ENCODE data around the gene RCBTB1.
A peak's percentile ranks its signal among the peaks of the same experiment; 100 is the strongest.

Gene RCBTB1

DNA sequence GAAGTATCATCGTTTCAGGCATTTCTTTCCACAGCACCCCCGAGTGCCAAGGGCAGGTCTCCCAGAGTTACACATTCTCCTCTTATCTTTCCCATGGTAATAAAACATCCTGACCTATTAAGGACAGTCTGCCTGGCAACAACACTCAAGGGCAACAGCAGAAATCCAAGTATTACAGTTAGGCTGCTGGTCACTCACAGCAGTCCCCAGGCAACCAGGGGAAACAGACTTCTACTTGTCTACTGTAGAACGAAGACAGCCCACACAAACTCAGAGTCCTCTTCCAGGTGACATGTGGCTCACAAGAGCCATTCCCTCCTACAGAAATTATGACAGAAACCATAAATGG is 24.3 kb downstream of the RCBTB1 start:
- Histone ChIP-seq H3K9me3 (ENCODE audit: control insufficient read depth in 5 of 5, low read length in 5 of 5) (no peaks in the 10 kb centered on the region), H3K4me1 (ENCODE audit: control insufficient read depth in 5 of 5, insufficient read depth in 5 of 5, low read length in 5 of 5) (no peaks in the 10 kb centered on the region), H3K4me3 (ENCODE audit: low read depth in 1 of 5, low read length in 5 of 5) (no peak overlapping the region), H3K27me3 (ENCODE audit: control insufficient read depth in 5 of 5, insufficient read depth in 4 of 5, low read length in 5 of 5) (no peaks in the 10 kb centered on the region), H3K36me3 (ENCODE audit: control insufficient read depth in 5 of 5, insufficient read depth in 5 of 5, low read length in 5 of 5) (peaks cover 13 to 47% (median 23%) of the 10 kb centered on the region in 5 donors), H3K9ac (ENCODE audit: low read length in 5 of 5) (no peak overlapping the region), H3K27ac (ENCODE audit: low read depth, low read length) (no peak overlapping the region)

DNA sequence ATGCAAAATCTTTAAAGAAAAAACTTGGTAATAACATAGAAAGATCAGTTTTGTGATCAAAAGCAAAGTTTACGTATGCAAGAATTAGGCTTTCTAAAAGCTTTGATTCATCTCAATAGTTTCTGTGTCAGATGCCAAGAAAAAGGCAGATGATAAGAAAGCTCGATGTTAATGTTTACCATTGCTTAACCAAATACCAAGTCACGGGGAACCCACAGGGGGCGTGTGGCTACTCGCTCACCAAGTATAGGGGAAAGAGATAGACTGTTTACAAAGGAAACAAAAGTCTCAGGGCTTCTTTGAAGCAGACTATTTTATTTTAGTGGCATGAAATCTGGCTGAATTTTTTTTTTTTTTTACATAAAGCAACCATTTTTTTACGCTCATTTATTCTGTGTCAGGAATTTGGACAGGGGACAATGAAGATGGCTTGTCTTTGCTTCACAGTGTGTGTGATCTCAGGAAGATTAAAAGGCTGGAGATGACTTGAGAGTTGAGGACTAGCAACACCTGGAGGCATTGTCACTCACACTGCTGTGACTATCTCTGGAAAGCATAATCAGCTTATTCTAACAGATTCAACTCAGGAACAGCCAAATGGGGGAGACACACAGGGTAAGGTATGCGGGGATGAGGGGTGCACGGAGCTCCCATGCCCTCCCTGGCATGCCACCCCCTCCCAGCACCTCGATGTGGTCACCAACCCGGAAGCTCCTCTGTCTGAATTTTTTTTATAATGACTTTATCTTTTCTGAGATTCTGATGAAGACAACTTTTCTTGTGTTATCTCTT is 24.9 kb downstream of the RCBTB1 start:
- H3K4me3 ChIP-seq (ENCODE audit: low read depth in 1 of 5, low read length in 5 of 5), result no peak overlapping the region
- H3K36me3 ChIP-seq (ENCODE audit: control insufficient read depth in 5 of 5, insufficient read depth in 5 of 5, low read length in 5 of 5), result peaks cover 13 to 52% (median 23%) of the 10 kb centered on the region in 5 donors
- H3K27ac ChIP-seq (ENCODE audit: low read depth, low read length), result no peak overlapping the region

DNA sequence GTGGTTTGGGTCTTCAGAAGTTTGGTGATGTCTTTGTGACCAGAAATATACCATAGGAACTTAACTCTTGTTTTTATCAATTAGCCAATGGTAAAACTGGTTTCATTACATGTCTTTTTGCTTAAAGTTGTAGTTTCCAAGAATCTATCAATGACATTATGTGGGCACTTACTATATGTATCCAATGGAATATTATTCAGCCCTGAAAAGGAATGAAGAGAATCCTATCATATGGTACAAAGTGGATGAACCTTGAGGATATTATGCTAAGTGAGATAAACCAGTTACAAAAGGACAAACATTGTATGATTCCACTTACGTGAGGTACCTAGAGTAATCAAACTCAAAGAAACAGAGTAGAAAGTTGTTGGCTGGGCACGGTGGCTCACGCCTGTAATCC is 26.4 kb downstream of the RCBTB1 start:
- H3K9me3 ChIP-seq (ENCODE audit: control insufficient read depth in 5 of 5, low read length in 5 of 5), result no peaks in the 10 kb centered on the region
- H3K27ac ChIP-seq (ENCODE audit: low read depth, low read length), result no peak overlapping the region
- no peaks in the 10 kb centered on the region for H3K27me3 ChIP-seq (ENCODE audit: control insufficient read depth in 5 of 5, insufficient read depth in 4 of 5, low read length in 5 of 5)
- no peak overlapping the region for H3K4me3 ChIP-seq (ENCODE audit: low read depth in 1 of 5, low read length in 5 of 5)
- H3K4me1 ChIP-seq (ENCODE audit: control insufficient read depth in 5 of 5, insufficient read depth in 5 of 5, low read length in 5 of 5), result no peaks in the 10 kb centered on the region
- no peak overlapping the region for H3K9ac ChIP-seq (ENCODE audit: low read length in 5 of 5)
- H3K36me3 ChIP-seq (ENCODE audit: control insufficient read depth in 5 of 5, insufficient read depth in 5 of 5, low read length in 5 of 5), result peaks cover 19 to 63% (median 33%) of the 10 kb centered on the region in 5 donors

More for the DNA sequence above, 24.9 kb downstream of the RCBTB1 start:
- Histone ChIP-seq H3K9ac (ENCODE audit: low read length in 5 of 5) (no peak overlapping the region), H3K4me1 (ENCODE audit: control insufficient read depth in 5 of 5, insufficient read depth in 5 of 5, low read length in 5 of 5) (no peaks in the 10 kb centered on the region), H3K9me3 (ENCODE audit: control insufficient read depth in 5 of 5, low read length in 5 of 5) (no peaks in the 10 kb centered on the region), H3K27me3 (ENCODE audit: control insufficient read depth in 5 of 5, insufficient read depth in 4 of 5, low read length in 5 of 5) (no peaks in the 10 kb centered on the region)

DNA sequence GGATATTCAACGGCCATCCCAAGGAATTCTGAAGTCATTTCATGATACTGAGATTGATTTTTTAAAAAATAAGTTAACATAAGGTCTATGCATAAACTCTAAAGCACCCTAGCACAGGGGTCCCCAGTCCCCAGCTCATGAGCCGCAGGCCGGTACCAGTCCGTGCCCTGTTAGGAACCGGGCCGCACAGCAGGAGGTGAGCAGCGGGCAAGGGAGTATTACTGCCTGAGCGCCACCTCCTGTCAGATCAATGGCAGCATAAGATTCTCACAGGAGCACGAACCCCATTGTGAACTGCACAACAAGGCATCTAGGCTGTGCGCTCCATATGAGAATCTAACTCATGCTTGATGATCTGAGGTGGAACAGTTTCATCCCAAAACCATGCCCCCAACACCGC is 31.0 kb downstream of the RCBTB1 start:
- H3K9ac ChIP-seq (ENCODE audit: low read length in 5 of 5), result no peak overlapping the region
- H3K27me3 ChIP-seq (ENCODE audit: control insufficient read depth in 5 of 5, insufficient read depth in 4 of 5, low read length in 5 of 5), result no peaks in the 10 kb centered on the region
- peaks cover 19 to 66% (median 41%) of the 10 kb centered on the region in 5 donors for H3K36me3 ChIP-seq (ENCODE audit: control insufficient read depth in 5 of 5, insufficient read depth in 5 of 5, low read length in 5 of 5)
- H3K9me3 ChIP-seq (ENCODE audit: control insufficient read depth in 5 of 5, low read length in 5 of 5), result no peaks in the 10 kb centered on the region
- H3K4me1 ChIP-seq (ENCODE audit: control insufficient read depth in 5 of 5, insufficient read depth in 5 of 5, low read length in 5 of 5), result peaks cover 0 to 5% (median 0%) of the 10 kb centered on the region in 5 donors
- no peak overlapping the region for H3K4me3 ChIP-seq (ENCODE audit: low read depth in 1 of 5, low read length in 5 of 5)
- no peak overlapping the region for H3K27ac ChIP-seq (ENCODE audit: low read depth, low read length)

DNA sequence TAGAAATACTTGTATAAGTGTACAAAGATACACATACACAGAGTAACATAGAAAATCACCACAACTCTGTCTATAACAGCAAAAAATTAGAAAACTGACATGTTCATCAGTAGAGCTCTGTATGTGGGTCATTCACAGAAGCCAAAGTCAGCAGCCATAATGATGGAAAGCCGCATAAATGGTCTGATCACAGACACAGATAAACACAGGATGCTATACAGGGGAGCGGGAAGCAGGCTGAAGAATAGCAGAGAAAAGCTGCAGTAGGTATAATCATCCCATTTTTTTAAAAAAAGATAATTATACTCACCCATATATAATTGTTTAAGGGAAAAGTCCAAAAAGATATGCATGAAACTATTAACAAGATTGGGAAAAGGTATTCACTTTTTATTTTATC is 31.5 kb downstream of the RCBTB1 start:
- Histone ChIP-seq H3K9me3 (ENCODE audit: control insufficient read depth in 5 of 5, low read length in 5 of 5) (no peaks in the 10 kb centered on the region), H3K4me3 (ENCODE audit: low read depth in 1 of 5, low read length in 5 of 5) (no peak overlapping the region), H3K36me3 (ENCODE audit: control insufficient read depth in 5 of 5, insufficient read depth in 5 of 5, low read length in 5 of 5) (peaks cover 17 to 66% (median 42%) of the 10 kb centered on the region in 5 donors), H3K27me3 (ENCODE audit: control insufficient read depth in 5 of 5, insufficient read depth in 4 of 5, low read length in 5 of 5) (no peaks in the 10 kb centered on the region), H3K4me1 (ENCODE audit: control insufficient read depth in 5 of 5, insufficient read depth in 5 of 5, low read length in 5 of 5) (peaks cover 0 to 5% (median 0%) of the 10 kb centered on the region in 5 donors), H3K9ac (ENCODE audit: low read length in 5 of 5) (no peak overlapping the region), H3K27ac (ENCODE audit: low read depth, low read length) (no peak overlapping the region)

DNA sequence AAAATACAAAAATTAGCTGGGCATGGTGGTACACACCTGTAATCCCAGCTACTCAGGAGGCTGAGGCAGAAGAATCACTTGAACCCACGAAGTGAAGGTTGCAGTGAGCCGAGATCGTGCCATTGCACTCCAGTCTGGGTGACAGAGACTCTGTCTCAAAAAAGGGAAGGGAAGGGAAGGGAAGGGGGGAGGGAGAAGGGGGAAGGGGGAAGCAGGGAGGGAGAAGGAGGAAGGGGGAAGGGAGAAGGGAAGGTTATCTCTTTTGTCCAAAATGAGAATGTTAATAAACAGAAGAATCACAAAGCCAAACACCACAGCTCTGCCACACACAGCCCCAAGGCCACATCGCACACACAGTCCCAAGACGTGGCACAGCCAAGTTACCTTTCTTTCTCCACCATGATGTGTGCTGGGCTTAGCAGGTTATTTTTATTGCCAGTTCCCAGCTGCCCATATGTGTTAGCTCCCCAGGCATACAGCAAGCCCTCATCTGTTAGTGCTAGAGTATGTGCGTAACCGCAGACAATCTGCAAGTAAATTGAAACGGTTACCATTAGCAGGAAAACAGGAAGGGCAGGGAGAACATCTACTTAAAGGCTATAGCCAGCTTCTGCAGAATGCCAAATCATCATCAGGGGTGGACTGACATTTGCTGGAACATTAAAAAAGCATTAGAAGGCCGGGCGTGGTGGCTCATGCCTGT is 34.3 kb downstream of the RCBTB1 start:
- Histone ChIP-seq H3K27ac (ENCODE audit: low read depth, low read length) (no peak overlapping the region), H3K27me3 (ENCODE audit: control insufficient read depth in 5 of 5, insufficient read depth in 4 of 5, low read length in 5 of 5) (no peaks in the 10 kb centered on the region), H3K9ac (ENCODE audit: low read length in 5 of 5) (no peak overlapping the region), H3K4me3 (ENCODE audit: low read depth in 1 of 5, low read length in 5 of 5) (peak overlapping the region in 1 of 5 donors; percentile 34), H3K4me1 (ENCODE audit: control insufficient read depth in 5 of 5, insufficient read depth in 5 of 5, low read length in 5 of 5) (peaks cover 0 to 5% (median 0%) of the 10 kb centered on the region in 5 donors), H3K9me3 (ENCODE audit: control insufficient read depth in 5 of 5, low read length in 5 of 5) (no peaks in the 10 kb centered on the region), H3K36me3 (ENCODE audit: control insufficient read depth in 5 of 5, insufficient read depth in 5 of 5, low read length in 5 of 5) (peaks cover 10 to 56% (median 35%) of the 10 kb centered on the region in 5 donors)

DNA sequence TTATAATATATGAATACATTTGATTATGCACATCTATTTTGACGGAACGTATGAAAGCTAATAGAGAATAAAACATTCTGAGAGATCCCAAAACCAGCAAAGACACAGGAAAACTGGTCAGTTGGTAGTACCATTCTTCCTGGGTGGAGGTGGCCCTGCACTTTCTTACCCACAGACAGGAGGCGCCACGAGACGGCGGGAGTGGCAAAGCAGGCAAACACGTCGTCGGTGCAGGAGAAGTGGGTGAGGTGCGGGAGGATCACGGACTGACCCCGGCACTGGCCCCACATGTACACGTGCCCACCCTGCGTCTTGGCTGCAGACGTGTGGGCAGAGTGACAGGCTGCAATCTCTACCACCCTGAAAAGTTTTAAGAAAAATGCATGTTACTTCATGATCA is 36.1 kb downstream of the RCBTB1 start:
- no peaks in the 10 kb centered on the region for H3K27me3 ChIP-seq (ENCODE audit: control insufficient read depth in 5 of 5, insufficient read depth in 4 of 5, low read length in 5 of 5)
- no peak overlapping the region for H3K9ac ChIP-seq (ENCODE audit: low read length in 5 of 5)
- H3K27ac ChIP-seq (ENCODE audit: low read depth, low read length), result no peak overlapping the region
- H3K4me3 ChIP-seq (ENCODE audit: low read depth in 1 of 5, low read length in 5 of 5), result no peak overlapping the region
- peaks cover 0 to 5% (median 0%) of the 10 kb centered on the region in 5 donors for H3K4me1 ChIP-seq (ENCODE audit: control insufficient read depth in 5 of 5, insufficient read depth in 5 of 5, low read length in 5 of 5)
- peaks cover 15 to 56% (median 34%) of the 10 kb centered on the region in 5 donors for H3K36me3 ChIP-seq (ENCODE audit: control insufficient read depth in 5 of 5, insufficient read depth in 5 of 5, low read length in 5 of 5)
- H3K9me3 ChIP-seq (ENCODE audit: control insufficient read depth in 5 of 5, low read length in 5 of 5), result no peaks in the 10 kb centered on the region

DNA sequence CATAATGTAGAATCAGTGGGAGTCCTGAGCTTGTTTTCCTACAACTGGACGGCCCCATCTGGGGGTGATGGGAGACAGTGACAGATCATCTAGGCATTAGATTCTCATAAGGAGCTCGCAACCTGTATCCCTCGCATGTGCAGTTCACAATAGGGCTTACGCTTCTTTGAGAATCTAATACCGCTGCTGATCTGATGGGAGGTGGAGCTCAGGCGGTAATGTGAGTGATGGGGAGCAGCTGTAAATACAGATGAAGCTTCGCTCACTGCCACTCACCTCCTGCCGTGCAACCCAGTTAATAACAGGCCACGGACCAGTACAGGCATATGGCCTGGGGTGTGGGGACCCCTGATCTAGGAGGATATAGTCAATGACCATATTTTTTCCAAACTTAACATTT is 38.8 kb downstream of the RCBTB1 start:
- Histone ChIP-seq H3K4me3 (ENCODE audit: low read depth in 1 of 5, low read length in 5 of 5) (no peak overlapping the region), H3K9me3 (ENCODE audit: control insufficient read depth in 5 of 5, low read length in 5 of 5) (no peaks in the 10 kb centered on the region), H3K27ac (ENCODE audit: low read depth, low read length) (no peak overlapping the region), H3K9ac (ENCODE audit: low read length in 5 of 5) (no peak overlapping the region), H3K4me1 (ENCODE audit: control insufficient read depth in 5 of 5, insufficient read depth in 5 of 5, low read length in 5 of 5) (peaks cover 0 to 5% (median 0%) of the 10 kb centered on the region in 5 donors), H3K36me3 (ENCODE audit: control insufficient read depth in 5 of 5, insufficient read depth in 5 of 5, low read length in 5 of 5) (peaks cover 15 to 64% (median 35%) of the 10 kb centered on the region in 5 donors), H3K27me3 (ENCODE audit: control insufficient read depth in 5 of 5, insufficient read depth in 4 of 5, low read length in 5 of 5) (no peaks in the 10 kb centered on the region)

DNA sequence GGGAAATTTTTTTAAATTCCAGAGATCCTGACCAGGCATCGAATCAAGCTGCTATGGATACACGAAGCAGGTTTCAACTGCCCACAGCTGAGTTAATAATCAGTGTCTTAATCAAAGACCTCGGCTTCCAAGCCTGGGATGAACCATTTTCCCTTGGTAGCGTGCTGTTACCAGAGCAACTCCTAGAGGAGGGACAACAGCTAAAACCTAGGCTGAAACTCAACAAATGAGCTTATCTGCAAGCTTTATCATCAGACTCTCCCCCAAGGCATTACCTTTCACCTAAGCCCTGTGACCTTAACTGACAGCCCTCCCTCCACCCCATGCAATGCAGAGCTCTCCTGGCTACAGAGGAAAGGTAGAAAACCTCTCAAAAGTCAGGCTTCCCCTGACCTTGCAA is 39.7 kb downstream of the RCBTB1 start:
- Histone ChIP-seq H3K9ac (ENCODE audit: low read length in 5 of 5) (no peak overlapping the region), H3K4me3 (ENCODE audit: low read depth in 1 of 5, low read length in 5 of 5) (no peak overlapping the region), H3K36me3 (ENCODE audit: control insufficient read depth in 5 of 5, insufficient read depth in 5 of 5, low read length in 5 of 5) (peaks cover 14 to 63% (median 32%) of the 10 kb centered on the region in 5 donors), H3K27ac (ENCODE audit: low read depth, low read length) (no peak overlapping the region), H3K9me3 (ENCODE audit: control insufficient read depth in 5 of 5, low read length in 5 of 5) (no peaks in the 10 kb centered on the region), H3K4me1 (ENCODE audit: control insufficient read depth in 5 of 5, insufficient read depth in 5 of 5, low read length in 5 of 5) (peaks cover 0 to 5% (median 0%) of the 10 kb centered on the region in 5 donors), H3K27me3 (ENCODE audit: control insufficient read depth in 5 of 5, insufficient read depth in 4 of 5, low read length in 5 of 5) (no peaks in the 10 kb centered on the region)

DNA sequence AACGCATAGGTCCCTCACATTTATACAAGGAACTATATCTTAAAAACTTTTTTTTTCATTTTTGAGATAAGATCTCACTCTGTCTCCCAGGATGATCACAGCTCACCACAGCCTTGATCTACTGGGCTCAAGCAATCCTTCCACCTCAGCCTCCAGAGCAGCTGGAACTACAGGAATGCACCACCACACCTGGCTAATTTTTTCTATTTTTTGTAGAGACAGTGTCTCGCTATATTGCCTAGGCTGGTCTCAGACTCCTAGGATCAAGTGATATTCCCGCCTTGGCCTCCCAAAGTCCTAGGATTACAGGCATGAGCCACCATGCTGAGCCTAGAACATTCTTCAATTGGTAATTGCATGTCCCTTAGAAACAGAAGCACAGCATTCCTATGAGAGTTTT is 41.7 kb downstream of the RCBTB1 start:
- no peaks in the 10 kb centered on the region for H3K9me3 ChIP-seq (ENCODE audit: control insufficient read depth in 5 of 5, low read length in 5 of 5)
- H3K27ac ChIP-seq (ENCODE audit: low read depth, low read length), result no peak overlapping the region
- H3K9ac ChIP-seq (ENCODE audit: low read length in 5 of 5), result no peak overlapping the region
- H3K4me3 ChIP-seq (ENCODE audit: low read depth in 1 of 5, low read length in 5 of 5), result no peak overlapping the region
- H3K27me3 ChIP-seq (ENCODE audit: control insufficient read depth in 5 of 5, insufficient read depth in 4 of 5, low read length in 5 of 5), result no peaks in the 10 kb centered on the region
- peaks cover 0 to 15% (median 0%) of the 10 kb centered on the region in 5 donors for H3K4me1 ChIP-seq (ENCODE audit: control insufficient read depth in 5 of 5, insufficient read depth in 5 of 5, low read length in 5 of 5)
- H3K36me3 ChIP-seq (ENCODE audit: control insufficient read depth in 5 of 5, insufficient read depth in 5 of 5, low read length in 5 of 5), result peaks cover 13 to 59% (median 28%) of the 10 kb centered on the region in 5 donors

Measured in subcutaneous abdominal adipose tissue (tissue), 5 donors.